ENCODE measurements around the gene TMEM127. TPM values are rescaled to one million over a fixed set of nuclear protein-coding genes. Genes with fewer than 3 reads are reported as not detected.

TMEM127 gene
- total RNA-seq, 1 experiment from 2014 or later: 25.3 TPM

DNA sequence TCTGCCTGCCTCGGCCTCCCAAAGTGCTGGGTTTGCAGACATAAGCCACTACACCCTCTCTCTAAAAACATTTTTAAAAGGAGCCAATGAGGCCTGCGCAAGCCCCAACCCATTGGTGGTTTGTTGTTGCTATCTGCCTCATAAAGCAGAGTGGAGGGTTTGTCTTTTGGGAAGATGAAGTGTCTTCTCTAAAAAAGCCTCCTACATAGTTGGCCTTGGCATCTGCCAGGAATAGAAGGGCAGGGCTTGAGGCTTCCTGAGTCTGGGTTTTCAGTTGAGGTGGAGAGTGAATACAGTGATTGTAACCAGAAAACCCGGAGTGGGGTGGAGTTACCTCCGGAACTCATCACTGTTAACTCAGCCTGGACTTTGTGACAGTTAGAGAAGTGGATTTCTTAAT, 51.2 kb downstream of the TMEM127 start:
- ChIA-PET CTCF (interaction anchor here (0.6 kb wide), 1 partner anchor 53 kb away, joined by 5 read pairs; no protein-coding TSS in a partner anchor), RAD21 (ENCODE audit: low non-redundant PET in 1 of 2, low total read pairs in 2 of 2, uncharacterized antibody in 2 of 2, unreplicated experiment in 2 of 2) (no interaction called here), POLR2A (no interaction called here)
- no peaks in the 10 kb centered on the region for H3K9me2 ChIP-seq (ENCODE audit: insufficient read depth)
- intact Hi-C loops (cut with micrococcal nuclease): no loop called here
- H3K27ac ChIP-seq (ENCODE audit: low read depth, low read length): no peak overlapping the region
- H3K4me2 ChIP-seq (ENCODE audit: low read length): no peak overlapping the region
- H3K36me3 ChIP-seq (ENCODE audit: control insufficient read depth in 1 of 2, insufficient read depth in 2 of 2, low read length in 2 of 2): no peaks in the 10 kb centered on the region
- H3K27me3 ChIP-seq (ENCODE audit: insufficient read depth, low read length): no peaks in the 10 kb centered on the region
- no peak overlapping the region for H2AFZ ChIP-seq (ENCODE audit: low read depth, low read length, poor library complexity, severe bottlenecking)
- no peak overlapping the region for H3K4me3 ChIP-seq (replicated peaks in 1 of 2; ENCODE audit: low read depth in 1 of 2, low read length in 2 of 2)
- DNase-seq (ENCODE audit: low read depth, low spot score): no peak
- H4K20me1 ChIP-seq (ENCODE audit: insufficient read depth): no peaks in the 10 kb centered on the region
- no peak overlapping the region for H3K9ac ChIP-seq (ENCODE audit: low read length)
- H3K4me1 ChIP-seq (ENCODE audit: control insufficient read depth in 1 of 2, insufficient read depth in 2 of 2, low read length in 2 of 2): peaks cover 2 to 6% of the 10 kb centered on the region in 2 experiments; a peak in 3 of 4 replicates
- ATAC-seq: no peak
- peaks cover 12% of the 10 kb centered on the region; the same call in 1 of the 2 replicates for H3K79me2 ChIP-seq (ENCODE audit: insufficient read depth, low read length)
- no TSS peak for BruUV-seq (replicated peaks)
- H3K9me3 ChIP-seq (ENCODE audit: control insufficient read depth in 1 of 2, insufficient read depth in 1 of 2, low read depth in 1 of 2, low read length in 2 of 2): no peaks in the 10 kb centered on the region
- TF ChIP-seq EGR1 (IDR thresholded peaks at IDR 0.05; ENCODE audit: low read depth): no peak
- TF ChIP-seq SRF (IDR thresholded peaks at IDR 0.05; ENCODE audit: low read depth): no peak

DNA sequence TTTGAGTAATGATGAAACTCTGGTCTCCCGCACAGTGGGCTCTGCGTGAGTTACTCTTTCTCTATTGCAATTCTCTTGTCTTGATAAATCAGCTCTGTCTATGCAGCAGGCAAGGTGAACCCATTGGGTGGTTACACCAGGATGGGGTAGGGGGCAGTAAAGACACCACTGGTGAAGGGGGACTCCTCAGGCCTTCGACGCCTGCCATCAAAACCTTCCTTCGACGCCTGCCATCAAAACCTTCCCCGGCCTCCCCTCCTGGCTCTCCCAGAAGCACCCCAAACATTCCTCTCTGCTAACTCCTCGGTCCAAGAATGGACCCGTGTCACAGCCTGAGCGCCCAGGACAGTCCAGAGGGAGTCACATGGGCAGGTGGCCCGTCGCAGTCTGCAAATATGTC, 52.4 kb downstream of the TMEM127 start:
- no peaks in the 10 kb centered on the region for H3K27me3 ChIP-seq (ENCODE audit: insufficient read depth, low read length)
- ChIA-PET POLR2A (no interaction called here), RAD21 (ENCODE audit: low non-redundant PET in 1 of 2, low total read pairs in 2 of 2, uncharacterized antibody in 2 of 2, unreplicated experiment in 2 of 2) (no interaction called here), CTCF (no interaction called here)
- BruUV-seq (replicated peaks): no TSS peak
- peaks cover 4 to 11% of the 10 kb centered on the region in 2 experiments; a peak in 3 of 4 replicates for H3K4me1 ChIP-seq (ENCODE audit: control insufficient read depth in 1 of 2, insufficient read depth in 2 of 2, low read length in 2 of 2)
- no peak for DNase-seq (ENCODE audit: low read depth, low spot score)
- no peak overlapping the region for H2AFZ ChIP-seq (ENCODE audit: low read depth, low read length, poor library complexity, severe bottlenecking)
- no peak overlapping the region for H3K9ac ChIP-seq (ENCODE audit: low read length)
- peaks cover 17% of the 10 kb centered on the region; the same call in 1 of the 2 replicates for H3K79me2 ChIP-seq (ENCODE audit: insufficient read depth, low read length)
- H3K27ac ChIP-seq (ENCODE audit: low read depth, low read length): no peak overlapping the region
- H3K4me2 ChIP-seq (ENCODE audit: low read length): no peak overlapping the region
- no peak for ATAC-seq
- TF ChIP-seq ELF1 (IDR thresholded peaks at IDR 0.05; ENCODE audit: borderline replicate concordance, low read depth): no peak
- TF ChIP-seq REST (IDR thresholded peaks at IDR 0.05; ENCODE audit: low read depth): no peak
- no peak for TF ChIP-seq YY1 (IDR thresholded peaks at IDR 0.05; ENCODE audit: extremely low read depth, insufficient replicate concordance, low read depth, low read length)
- TF ChIP-seq SIN3A (IDR thresholded peaks at IDR 0.05; ENCODE audit: low read depth): no peak
- no peak for TF ChIP-seq EGR1 (IDR thresholded peaks at IDR 0.05; ENCODE audit: low read depth)
- no peak for TF ChIP-seq FOSL1 (IDR thresholded peaks at IDR 0.05; ENCODE audit: low read depth)
- no peak for TF ChIP-seq POLR2A (IDR thresholded peaks at IDR 0.05; ENCODE audit: borderline replicate concordance, extremely low read depth, insufficient read depth, insufficient read length)
- TF ChIP-seq POLR2AphosphoS5 (IDR thresholded peaks at IDR 0.05; ENCODE audit: low read depth, low read length): no peak
- TF ChIP-seq, protein P1, sequence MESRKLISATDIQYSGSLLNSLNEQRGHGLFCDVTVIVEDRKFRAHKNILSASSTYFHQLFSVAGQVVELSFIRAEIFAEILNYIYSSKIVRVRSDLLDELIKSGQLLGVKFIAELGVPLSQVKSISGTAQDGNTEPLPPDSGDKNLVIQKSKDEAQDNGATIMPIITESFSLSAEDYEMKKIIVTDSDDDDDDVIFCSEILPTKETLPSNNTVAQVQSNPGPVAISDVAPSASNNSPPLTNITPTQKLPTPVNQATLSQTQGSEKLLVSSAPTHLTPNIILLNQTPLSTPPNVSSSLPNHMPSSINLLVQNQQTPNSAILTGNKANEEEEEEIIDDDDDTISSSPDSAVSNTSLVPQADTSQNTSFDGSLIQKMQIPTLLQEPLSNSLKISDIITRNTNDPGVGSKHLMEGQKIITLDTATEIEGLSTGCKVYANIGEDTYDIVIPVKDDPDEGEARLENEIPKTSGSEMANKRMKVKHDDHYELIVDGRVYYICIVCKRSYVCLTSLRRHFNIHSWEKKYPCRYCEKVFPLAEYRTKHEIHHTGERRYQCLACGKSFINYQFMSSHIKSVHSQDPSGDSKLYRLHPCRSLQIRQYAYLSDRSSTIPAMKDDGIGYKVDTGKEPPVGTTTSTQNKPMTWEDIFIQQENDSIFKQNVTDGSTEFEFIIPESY (IDR thresholded peaks at IDR 0.05; ENCODE audit: extremely low read depth, insufficient replicate concordance, low read length): no peak
- no peak for TF ChIP-seq MAX (IDR thresholded peaks at IDR 0.05)
- TF ChIP-seq JUND (IDR thresholded peaks at IDR 0.05): no peak
- TF ChIP-seq CBX3 (IDR thresholded peaks at IDR 0.05; ENCODE audit: low read depth): no peak
- no peak for TF ChIP-seq TCF7L2 (IDR thresholded peaks at IDR 0.05; ENCODE audit: borderline replicate concordance, extremely low read depth, insufficient read depth, insufficient read length)
- TF ChIP-seq EZH2 (IDR thresholded peaks at IDR 0.05): no peak
- TF ChIP-seq ZNF274 (IDR thresholded peaks at IDR 0.05; ENCODE audit: low read depth, low read length): no peak
- no peaks in the 10 kb centered on the region for H3K36me3 ChIP-seq (ENCODE audit: control insufficient read depth in 1 of 2, insufficient read depth in 2 of 2, low read length in 2 of 2)
- H4K20me1 ChIP-seq (ENCODE audit: insufficient read depth): no peaks in the 10 kb centered on the region
- H3K9me2 ChIP-seq (ENCODE audit: insufficient read depth): no peaks in the 10 kb centered on the region
- H3K9me3 ChIP-seq (ENCODE audit: control insufficient read depth in 1 of 2, insufficient read depth in 1 of 2, low read depth in 1 of 2, low read length in 2 of 2): no peaks in the 10 kb centered on the region
- H3K4me3 ChIP-seq (replicated peaks in 1 of 2; ENCODE audit: low read depth in 1 of 2, low read length in 2 of 2): no peak overlapping the region
- intact Hi-C loops (cut with micrococcal nuclease): no loop called here

All from HCT116 (cell line).